Measurements from ENCODE around the gene RBKS.

RBKS gene

GRCh38 chr2:27890146-27890923, at the start of gene RBKS, which contains the start of gene BABAM2:
TSS of gene RBKS (minus strand) at chr2:27890387. CDS start at chr2:27890345, 42 bp downstream.
TSS of gene BABAM2 (plus strand) at chr2:27890729. CDS start at chr2:27894557, 3,828 bp downstream.
- DNase-seq, result peak; percentile 84

- no peak for DNase-seq
These were observed 44.8 kb upstream of the RBKS start for GRCh38 chr2:27935026-27935425.

- no peak for DNase-seq
These were observed 42.2 kb upstream of the RBKS start for GRCh38 chr2:27932396-27932795.

GRCh38 chr2:27931361-27931950, 41.3 kb upstream of the RBKS start:
- no peak for DNase-seq

GRCh38 chr2:27929916-27930486, 39.8 kb upstream of the RBKS start:
- DNase-seq, result no peak

GRCh38 chr2:27925766-27926472, 35.7 kb upstream of the RBKS start:
- no peak for DNase-seq

GRCh38 chr2:27922842-27923241, 32.7 kb upstream of the RBKS start:
- DNase-seq, result no peak

- DNase-seq, result no peak
These were observed 31.8 kb upstream of the RBKS start for GRCh38 chr2:27921880-27922547.

- DNase-seq, result no peak
These were observed 31.2 kb upstream of the RBKS start for GRCh38 chr2:27921424-27921823.

- DNase-seq, result no peak
These were observed 30.1 kb upstream of the RBKS start for GRCh38 chr2:27920148-27920885.

GRCh38 chr2:27916293-27916995, 26.3 kb upstream of the RBKS start:
- no peak for DNase-seq

GRCh38 chr2:27915874-27916273, 25.7 kb upstream of the RBKS start:
- DNase-seq, result no peak

- DNase-seq, result no peak
These were observed 25.0 kb upstream of the RBKS start for GRCh38 chr2:27915191-27915590.

GRCh38 chr2:27914805-27915175, 24.6 kb upstream of the RBKS start:
- DNase-seq, result no peak

- no peak for DNase-seq
These were observed 24.0 kb upstream of the RBKS start for GRCh38 chr2:27914041-27914804.

GRCh38 chr2:27912512-27912911, 22.3 kb upstream of the RBKS start:
- no peak for DNase-seq

GRCh38 chr2:27911458-27912210, 21.4 kb upstream of the RBKS start:
- no peak for DNase-seq

GRCh38 chr2:27909901-27910300, 19.7 kb upstream of the RBKS start:
- no peak for DNase-seq

- no peak for DNase-seq
These were observed 17.4 kb upstream of the RBKS start for GRCh38 chr2:27907547-27907946.

- no peak for DNase-seq
These were observed 15.9 kb upstream of the RBKS start for GRCh38 chr2:27906074-27906473.
